Gastrocnemius medialis (tissue), 4 donors: ENCODE measurements around the gene KLHL15. TPM values are rescaled to one million over a fixed set of nuclear protein-coding genes. Genes with fewer than 3 reads are reported as not detected.

ENCODE experiments used
- ATAC-seq, 2 donors: fragments of 150-250 bp; one replicate each; pipeline ENCODE4 v1.9.1; 2016
- DNase-seq, 2 donors: peaks; one replicate each; pipeline ENCODE4 v3.0.0-alpha.2; 2019
- H3K27ac ChIP-seq, 4 donors: fragments of 200-600 bp; sonication (generic); 1 replicate in 1 of 4; 2 replicates in 3 of 4; pipeline ENCODE4 v1.5.1; 2016 to 2018; ENCODE audit warnings: mild to moderate bottlenecking in 2 of 4, moderate library complexity in 1 of 4
- H3K27me3 ChIP-seq, 3 donors: fragments of 200-600 bp; sonication (generic) in 2 of 3; 1 replicate in 1 of 3; 2 replicates in 2 of 3; pipeline versions ENCODE4 v1.5.1 to v1.6.0; 2016 to 2019; ENCODE audit warnings: mild to moderate bottlenecking in 1 of 3, moderate library complexity in 1 of 3
- H3K36me3 ChIP-seq, 2 donors: fragments of 200-600 bp; sonication (generic) in 1 of 2; one replicate each; pipeline ENCODE4 v1.5.1; 2017 to 2018
- H3K4me1 ChIP-seq, 2 donors: fragments of 200-600 bp; sonication (generic) in 1 of 2; one replicate each; pipeline ENCODE4 v1.5.1; 2016 to 2017; ENCODE audit warnings: mild to moderate bottlenecking in 2 of 2
- H3K4me3 ChIP-seq, 4 donors: fragments of 200-600 bp; sonication (generic) in 3 of 4; 1 replicate in 1 of 4; 2 replicates in 3 of 4; pipeline ENCODE4 v1.5.1; 2016 to 2019; ENCODE audit warnings: mild to moderate bottlenecking in 2 of 4
- H3K9me3 ChIP-seq, 3 donors: fragments of 200-600 bp; sonication (generic) in 2 of 3; 1 replicate in 1 of 3; 2 replicates in 2 of 3; pipeline ENCODE4 v1.5.1; 2016 to 2019
- CTCF ChIP-seq, 5 experiments: fragments of 450-650 bp in 3 of 5; fragments of 200-600 bp in 2 of 5; sonication (generic) in 2 of 5; IDR thresholded peaks in 4 of 5; conservative IDR thresholded peaks in 1 of 5; 1 replicate in 4 of 5; 2 replicates in 1 of 5; pipeline ENCODE4 v1.5.1; 2016 to 2019; ENCODE audit warnings: antibody characterized with exemption in 5 of 5, mild to moderate bottlenecking in 3 of 5, moderate library complexity in 3 of 5
- POLR2A ChIP-seq, 2 donors: fragments of 450-650 bp; IDR thresholded peaks; one replicate each; pipeline ENCODE4 v1.6.1; 2017; ENCODE audit warnings: antibody characterized with exemption in 2 of 2, mild to moderate bottlenecking in 2 of 2, moderate library complexity in 2 of 2
- in situ Hi-C, 4 donors: fragments of 200-750 bp; cut with MboI; loops; one replicate each; pipeline versions ENCODE4 v1.15.0 to v1.8.0; 2017; ENCODE audit warnings: low sequenced_read_pairs in 4 of 4
- intact Hi-C: fragments of 100-400 bp; cut with DNase I; formaldehyde crosslinking; loops from one replicate; pipeline ENCODE4 v1.15.1; 2023; ENCODE audit warnings: low total_unique reads
- total RNA-seq, 4 donors: library from RNA; depleted of rRNA; stranded (reverse); fragments of >200 nt; gene quantifications; one replicate each; pipeline versions ENCODE4 v1.1.0 to v1.2.3, GENCODE V29; 2016

KLHL15 gene
- total RNA-seq, 4 donors from 2014 or later: 5.1 to 9.3 (median 8.1) TPM

GRCh38 chrX:24024819-24025740 is 1.9 kb downstream of the KLHL15 start:
- ATAC-seq (peak; percentile 81 to 85), DNase-seq (peak; percentile 67 to 82)
- TF ChIP-seq CTCF (IDR thresholded peaks at IDR 0.05 in 4 of 5, conservative IDR thresholded peaks at IDR 0.05 in 1 of 5) (peak in 1 of 5 experiments; percentile 32), POLR2A (IDR thresholded peaks at IDR 0.05) (peak; percentile 84 to 85)
- in situ Hi-C loops (loop anchor here in 1 of 4 donors (25.0 kb wide), 1 partner anchor 113 kb away; the partner anchor contains the start of genes APOO and CXorf58), intact Hi-C loops (loop anchor here (1.0 to 10.0 kb wide), 5 partner anchors 29 to 440 kb away; partner anchors contain the start of genes ACOT9, APOO, EIF2S3 and PDK3)
- peak overlapping the region; percentile 90 to 98 (median 94) for H3K27ac ChIP-seq
- H3K27me3 ChIP-seq: peaks cover 0 to 3% (median 0%) of the 10 kb centered on the region in 3 donors
- H3K36me3 ChIP-seq: no peaks in the 10 kb centered on the region
- peak overlapping the region; percentile 69 to 92 (median 79) for H3K4me3 ChIP-seq
- H3K9me3 ChIP-seq: no peaks in the 10 kb centered on the region
- peaks cover 3 to 4% of the 10 kb centered on the region in 2 donors for H3K4me1 ChIP-seq

- ATAC-seq: peak in 1 of 2 donors; percentile 51
Observed at GRCh38 chrX:24023972-24024669, 2.9 kb downstream of the KLHL15 start.

GRCh38 chrX:24023544-24023943 is 3.4 kb downstream of the KLHL15 start:
- in situ Hi-C loops: loop anchor here in 1 of 4 donors (25.0 kb wide), 1 partner anchor 111 kb away; the partner anchor contains the start of genes APOO and CXorf58

More at GRCh38 chrX:24023972-24024669, 2.9 kb downstream of the KLHL15 start:
- TF ChIP-seq CTCF (IDR thresholded peaks at IDR 0.05 in 4 of 5, conservative IDR thresholded peaks at IDR 0.05 in 1 of 5) (no peak), POLR2A (IDR thresholded peaks at IDR 0.05) (no peak)
- DNase-seq: no peak
- in situ Hi-C loops: loop anchor here in 1 of 4 donors (25.0 kb wide), 1 partner anchor 112 kb away; the partner anchor contains the start of genes APOO and CXorf58
- peak overlapping the region; percentile 86 to 98 (median 94) for H3K27ac ChIP-seq
- peaks cover 3 to 7% of the 10 kb centered on the region in 2 donors for H3K4me1 ChIP-seq
- peak overlapping the region; percentile 64 to 82 (median 76) for H3K4me3 ChIP-seq
- intact Hi-C loops: loop anchor here (2.0 to 10.0 kb wide), 2 partner anchors 357 to 441 kb away; partner anchors contain the start of genes PDK3 and PRDX4
- H3K9me3 ChIP-seq: no peaks in the 10 kb centered on the region
- H3K27me3 ChIP-seq: peaks cover 0 to 3% (median 0%) of the 10 kb centered on the region in 3 donors
- H3K36me3 ChIP-seq: no peaks in the 10 kb centered on the region

More at GRCh38 chrX:24023544-24023943, 3.4 kb downstream of the KLHL15 start:
- intact Hi-C loops: loop anchor here (10.0 kb wide), 1 partner anchor 441 kb away; the partner anchor contains the start of gene PDK3
- Histone ChIP-seq H3K27ac (peak overlapping the region; percentile 86 to 98 (median 94)), H3K4me3 (peak overlapping the region; percentile 64 to 82 (median 76)), H3K36me3 (no peaks in the 10 kb centered on the region), H3K4me1 (peaks cover 3 to 7% of the 10 kb centered on the region in 2 donors), H3K27me3 (peaks cover 0 to 3% (median 0%) of the 10 kb centered on the region in 3 donors), H3K9me3 (no peaks in the 10 kb centered on the region)
- ATAC-seq (no peak), DNase-seq (no peak)
- TF ChIP-seq CTCF (IDR thresholded peaks at IDR 0.05 in 4 of 5, conservative IDR thresholded peaks at IDR 0.05 in 1 of 5) (no peak), POLR2A (IDR thresholded peaks at IDR 0.05) (no peak)
